ENCODE data around the gene ARL14EPL. TPM values are rescaled to one million over a fixed set of nuclear protein-coding genes. Genes with fewer than 3 reads are reported as not detected.

ARL14EPL gene
- total RNA-seq, 1 donor from 2014 or later, result not detected

DNA sequence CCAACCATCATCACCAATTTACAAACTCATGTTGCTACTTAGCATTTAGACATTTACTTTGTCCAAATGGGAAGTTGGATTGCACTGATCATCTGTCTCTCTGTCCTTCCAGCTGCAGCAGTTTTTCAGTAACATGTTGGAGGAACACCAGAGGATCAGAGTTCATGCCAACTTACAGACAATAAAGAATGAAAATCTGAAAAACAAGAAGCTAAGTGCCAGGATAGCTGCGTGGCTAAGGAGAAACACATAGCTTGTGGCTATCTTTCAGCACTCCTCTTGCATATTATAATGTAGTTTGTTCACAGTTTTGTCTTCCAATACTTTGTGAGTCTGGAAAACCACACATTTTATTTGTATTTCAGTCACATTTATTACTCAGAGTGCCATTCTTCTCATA lies 6.4 kb upstream of the ARL14EPL start:
- Mint-ChIP-seq H3K27ac (no peak overlapping the region), H3K4me1 (ENCODE audit: low read depth) (no peaks in the 10 kb centered on the region), H3K36me3 (ENCODE audit: low read depth) (no peaks in the 10 kb centered on the region), H3K27me3 (ENCODE audit: insufficient read depth) (peaks cover 9% of the 10 kb centered on the region), H3K4me3 (no peak overlapping the region), H3K9me3 (no peaks in the 10 kb centered on the region)
- DNase-seq (ENCODE audit: low spot score), result no peak
- intact Hi-C loops (cut with micrococcal nuclease), result no loop called here

DNA sequence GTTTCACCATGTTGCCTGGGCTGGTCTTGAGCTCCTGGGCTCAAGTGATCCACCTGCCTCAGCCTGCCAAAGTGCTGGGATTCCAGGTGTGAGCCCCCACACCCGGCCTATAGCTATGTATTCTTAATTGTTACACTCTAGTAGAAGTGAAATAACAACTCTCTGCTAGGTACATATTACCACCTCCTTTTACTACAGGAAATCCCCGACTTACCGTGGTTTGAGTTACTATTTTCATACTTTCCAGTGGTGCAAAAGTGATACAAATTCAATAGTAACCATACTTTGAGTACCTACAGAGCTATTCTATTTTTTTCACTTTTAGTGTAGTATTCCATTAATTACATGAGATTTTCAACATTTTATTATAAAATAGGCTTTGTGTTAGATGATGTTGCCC lies 719 bp downstream of the ARL14EPL start:
- Mint-ChIP-seq H3K27me3 (ENCODE audit: insufficient read depth) (peaks cover 12% of the 10 kb centered on the region), H3K27ac (no peak overlapping the region)

DNA sequence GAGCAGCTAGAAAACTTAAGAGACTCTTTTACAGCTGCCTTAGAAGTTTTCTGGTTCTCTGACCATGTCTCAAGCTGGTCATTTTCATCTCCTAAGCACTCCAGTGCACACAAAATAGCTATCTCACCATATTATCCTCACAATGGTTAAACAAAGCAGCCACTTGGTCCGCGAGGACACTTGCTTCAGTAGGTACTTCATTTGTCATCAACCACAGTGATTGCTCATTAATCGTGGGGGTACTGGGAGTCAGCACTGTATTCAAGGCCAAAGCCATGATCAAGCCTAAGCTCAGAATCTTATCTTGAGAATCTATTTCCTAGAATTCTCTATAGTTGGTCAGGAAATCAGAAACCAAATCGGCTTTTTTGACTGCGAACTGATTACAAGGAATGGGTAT lies 2.9 kb downstream of the ARL14EPL start:
- intact Hi-C loops (cut with micrococcal nuclease), result no loop called here
- H3K9me3 Mint-ChIP-seq, result no peaks in the 10 kb centered on the region
- DNase-seq (ENCODE audit: low spot score), result no peak
- no peaks in the 10 kb centered on the region for H3K4me1 Mint-ChIP-seq (ENCODE audit: low read depth)
- peaks cover 13% of the 10 kb centered on the region for H3K27me3 Mint-ChIP-seq (ENCODE audit: insufficient read depth)
- H3K36me3 Mint-ChIP-seq (ENCODE audit: low read depth), result no peaks in the 10 kb centered on the region
- no peak overlapping the region for H3K4me3 Mint-ChIP-seq
- no peak overlapping the region for H3K27ac Mint-ChIP-seq

More for the DNA sequence above, 719 bp downstream of the ARL14EPL start:
- intact Hi-C loops (cut with micrococcal nuclease), result no loop called here
- no peaks in the 10 kb centered on the region for H3K9me3 Mint-ChIP-seq
- H3K4me3 Mint-ChIP-seq, result no peak overlapping the region
- no peaks in the 10 kb centered on the region for H3K36me3 Mint-ChIP-seq (ENCODE audit: low read depth)
- no peaks in the 10 kb centered on the region for H3K4me1 Mint-ChIP-seq (ENCODE audit: low read depth)
- DNase-seq (ENCODE audit: low spot score), result no peak

DNA sequence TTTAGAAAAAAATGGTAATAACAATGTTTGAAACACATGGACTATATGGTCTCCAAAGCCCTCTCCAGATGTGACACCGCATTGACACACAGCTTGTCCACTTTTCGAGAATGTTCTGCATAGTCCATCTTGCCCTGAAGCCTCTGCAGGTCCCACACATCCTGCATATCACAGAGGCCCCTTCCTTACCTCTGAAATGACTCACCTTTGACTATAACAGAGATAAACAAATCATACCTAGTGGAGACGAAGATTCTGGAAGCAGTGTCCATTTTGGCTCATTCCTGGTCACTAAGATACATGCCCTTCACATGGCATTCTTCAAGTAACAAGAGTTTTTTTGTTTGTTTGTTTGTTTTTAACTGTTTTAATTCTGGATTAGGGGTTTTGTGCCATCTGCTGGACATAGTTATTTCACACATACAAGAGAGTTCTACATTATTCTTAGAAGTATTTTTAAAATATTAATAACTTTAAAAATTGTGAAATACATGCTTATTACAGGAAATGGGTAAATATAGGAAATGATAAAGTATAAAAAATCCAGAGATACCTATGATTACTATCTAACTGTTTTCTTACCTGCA lies 5.1 kb downstream of the ARL14EPL start:
- Mint-ChIP-seq H3K9me3 (no peaks in the 10 kb centered on the region), H3K27ac (no peak overlapping the region), H3K36me3 (ENCODE audit: low read depth) (no peaks in the 10 kb centered on the region), H3K4me1 (ENCODE audit: low read depth) (no peaks in the 10 kb centered on the region), H3K4me3 (no peak overlapping the region), H3K27me3 (ENCODE audit: insufficient read depth) (peaks cover 20% of the 10 kb centered on the region)
- DNase-seq (ENCODE audit: low spot score), result no peak
- intact Hi-C loops (cut with micrococcal nuclease), result no loop called here

DNA sequence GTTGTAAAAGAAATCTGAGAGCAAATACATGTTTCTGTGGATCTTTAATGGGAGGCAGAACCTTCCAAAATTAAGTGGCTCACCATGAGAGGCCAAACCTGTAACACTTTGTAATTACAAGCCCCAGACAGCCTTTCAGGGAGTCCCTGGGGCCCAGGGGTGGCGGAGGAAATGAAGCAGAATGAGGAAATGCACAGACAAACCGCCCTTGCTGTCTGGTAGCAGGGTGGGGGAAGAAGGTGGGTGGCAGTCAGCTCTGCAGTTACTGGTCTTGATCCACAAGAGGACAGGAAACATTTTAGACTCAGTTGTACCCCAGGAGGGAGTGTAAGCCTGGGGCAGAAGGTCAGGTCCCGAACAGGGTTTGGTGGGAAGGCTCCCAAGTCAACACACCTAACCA lies 6.5 kb downstream of the ARL14EPL start:
- Mint-ChIP-seq H3K27ac (no peak overlapping the region), H3K36me3 (ENCODE audit: low read depth) (no peaks in the 10 kb centered on the region), H3K27me3 (ENCODE audit: insufficient read depth) (peaks cover 20% of the 10 kb centered on the region), H3K4me1 (ENCODE audit: low read depth) (no peaks in the 10 kb centered on the region), H3K9me3 (no peaks in the 10 kb centered on the region), H3K4me3 (no peak overlapping the region)
- no peak for DNase-seq (ENCODE audit: low spot score)
- intact Hi-C loops (cut with micrococcal nuclease), result no loop called here

DNA sequence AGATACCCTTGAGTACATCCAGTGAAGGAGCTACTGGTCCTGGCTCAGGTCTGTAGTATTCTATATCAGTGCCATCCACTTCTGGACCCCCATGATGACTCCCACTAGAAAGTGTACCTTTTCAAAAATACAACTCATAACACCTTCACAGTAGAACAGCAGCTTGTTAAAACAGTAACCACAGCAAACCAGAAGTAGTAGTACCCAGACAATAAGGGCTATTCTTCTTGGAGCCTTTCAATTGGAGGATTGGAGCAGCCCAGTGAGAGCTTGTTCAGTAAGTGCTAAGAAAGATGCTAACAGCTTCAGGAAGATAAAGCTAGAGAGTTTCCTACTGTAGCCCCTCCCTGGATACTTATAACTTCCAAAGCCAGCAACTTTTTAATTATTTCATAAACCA lies 10.1 kb downstream of the ARL14EPL start:
- Mint-ChIP-seq H3K4me1 (ENCODE audit: low read depth) (no peaks in the 10 kb centered on the region), H3K4me3 (no peak overlapping the region), H3K27ac (no peak overlapping the region), H3K9me3 (no peaks in the 10 kb centered on the region), H3K36me3 (ENCODE audit: low read depth) (no peaks in the 10 kb centered on the region), H3K27me3 (ENCODE audit: insufficient read depth) (peaks cover 16% of the 10 kb centered on the region)
- DNase-seq (ENCODE audit: low spot score), result no peak
- intact Hi-C loops (cut with micrococcal nuclease), result no loop called here

DNA sequence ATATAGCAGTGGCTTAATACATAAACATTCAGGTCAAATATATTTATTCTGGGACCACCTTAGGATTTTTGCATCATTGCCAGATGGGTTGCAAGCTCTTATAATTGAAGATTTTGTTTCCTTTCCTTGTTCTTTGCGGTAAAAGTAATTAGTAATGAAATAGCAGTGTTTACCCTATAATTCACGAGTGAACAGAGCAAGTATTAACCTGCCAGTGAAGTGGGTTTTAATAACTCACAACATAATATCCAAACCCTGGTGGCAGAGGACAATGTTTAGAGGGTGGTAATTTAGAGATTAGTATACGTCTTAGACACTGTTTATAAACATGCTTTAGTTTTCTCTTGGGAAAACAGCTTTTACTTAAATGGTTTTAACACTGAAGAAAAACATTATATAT lies 11.8 kb downstream of the ARL14EPL start:
- no peaks in the 10 kb centered on the region for H3K36me3 Mint-ChIP-seq (ENCODE audit: low read depth)
- peaks cover 17% of the 10 kb centered on the region for H3K27me3 Mint-ChIP-seq (ENCODE audit: insufficient read depth)
- no peaks in the 10 kb centered on the region for H3K4me1 Mint-ChIP-seq (ENCODE audit: low read depth)
- no peak overlapping the region for H3K4me3 Mint-ChIP-seq
- no peak for DNase-seq (ENCODE audit: low spot score)
- intact Hi-C loops (cut with micrococcal nuclease), result no loop called here
- H3K27ac Mint-ChIP-seq, result no peak overlapping the region
- no peaks in the 10 kb centered on the region for H3K9me3 Mint-ChIP-seq

DNA sequence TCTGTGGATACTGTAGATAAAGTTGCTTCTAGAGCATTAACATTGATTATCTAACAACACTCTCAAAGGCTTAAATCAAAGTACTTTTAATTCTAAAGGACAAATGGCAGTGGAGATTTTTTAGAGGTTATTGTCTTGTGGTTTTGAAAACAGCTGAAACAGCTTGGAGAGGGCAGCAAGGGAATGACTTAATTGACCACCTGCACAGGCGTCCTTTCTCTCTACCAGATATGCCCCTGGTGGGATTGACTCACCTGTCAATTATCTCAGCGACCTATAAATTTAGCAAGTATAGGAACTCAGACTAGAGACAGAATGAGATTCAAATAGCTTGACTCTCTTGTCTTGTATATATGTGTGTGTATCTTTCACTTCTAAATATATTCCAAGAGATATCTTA lies 13.5 kb downstream of the ARL14EPL start:
- no peak for DNase-seq (ENCODE audit: low spot score)
- H3K9me3 Mint-ChIP-seq, result no peaks in the 10 kb centered on the region
- no peaks in the 10 kb centered on the region for H3K4me1 Mint-ChIP-seq (ENCODE audit: low read depth)
- H3K4me3 Mint-ChIP-seq, result no peak overlapping the region
- peaks cover 17% of the 10 kb centered on the region for H3K27me3 Mint-ChIP-seq (ENCODE audit: insufficient read depth)
- H3K27ac Mint-ChIP-seq, result no peak overlapping the region
- no peaks in the 10 kb centered on the region for H3K36me3 Mint-ChIP-seq (ENCODE audit: low read depth)
- intact Hi-C loops (cut with micrococcal nuclease), result no loop called here

DNA sequence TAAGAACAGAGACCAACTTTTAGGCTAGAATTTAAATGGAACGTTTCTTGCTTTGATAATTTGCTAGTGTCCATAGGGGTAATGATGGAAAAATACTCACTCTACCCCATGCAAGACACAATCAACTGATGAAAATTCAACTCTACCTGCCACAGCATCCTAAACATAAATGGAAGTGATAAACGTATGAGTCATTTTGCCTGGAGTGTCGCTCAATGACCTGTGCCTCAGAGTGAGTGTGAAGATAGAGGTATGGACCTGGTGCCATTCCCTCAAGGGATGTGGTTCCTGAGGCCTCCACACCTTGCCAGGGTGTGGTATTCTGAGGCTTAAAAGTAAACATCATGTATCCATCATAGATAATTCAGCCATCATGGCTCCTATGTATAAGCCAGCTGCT lies 14.0 kb downstream of the ARL14EPL start:
- no peak overlapping the region for H3K4me3 Mint-ChIP-seq
- H3K4me1 Mint-ChIP-seq (ENCODE audit: low read depth), result no peaks in the 10 kb centered on the region
- intact Hi-C loops (cut with micrococcal nuclease), result no loop called here
- DNase-seq (ENCODE audit: low spot score), result no peak
- H3K27ac Mint-ChIP-seq, result no peak overlapping the region
- no peaks in the 10 kb centered on the region for H3K9me3 Mint-ChIP-seq
- H3K36me3 Mint-ChIP-seq (ENCODE audit: low read depth), result no peaks in the 10 kb centered on the region
- peaks cover 20% of the 10 kb centered on the region for H3K27me3 Mint-ChIP-seq (ENCODE audit: insufficient read depth)

DNA sequence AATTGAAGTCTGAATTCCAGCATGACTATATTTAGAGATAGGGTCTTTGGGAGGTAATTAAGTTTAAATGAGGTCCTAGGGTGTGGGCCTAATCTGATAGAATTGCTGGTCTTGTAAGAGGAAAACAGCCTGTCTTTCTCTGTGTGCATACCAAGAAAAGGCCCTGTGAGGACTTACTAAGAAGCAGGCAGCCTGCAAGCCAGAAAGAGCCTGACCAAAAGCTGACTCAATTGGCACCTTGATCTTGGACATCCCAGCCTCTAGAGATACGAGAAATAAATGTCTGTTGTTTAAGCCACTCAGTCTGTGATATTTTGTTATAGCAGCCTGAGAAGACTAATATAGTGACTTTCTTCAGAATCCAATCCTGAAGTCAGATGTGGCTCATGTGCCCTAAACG lies 14.6 kb downstream of the ARL14EPL start:
- DNase-seq (ENCODE audit: low spot score), result no peak
- no peaks in the 10 kb centered on the region for H3K4me1 Mint-ChIP-seq (ENCODE audit: low read depth)
- intact Hi-C loops (cut with micrococcal nuclease), result no loop called here
- no peaks in the 10 kb centered on the region for H3K36me3 Mint-ChIP-seq (ENCODE audit: low read depth)
- no peak overlapping the region for H3K27ac Mint-ChIP-seq
- H3K9me3 Mint-ChIP-seq, result no peaks in the 10 kb centered on the region
- peaks cover 16% of the 10 kb centered on the region for H3K27me3 Mint-ChIP-seq (ENCODE audit: insufficient read depth)
- no peak overlapping the region for H3K4me3 Mint-ChIP-seq

DNA sequence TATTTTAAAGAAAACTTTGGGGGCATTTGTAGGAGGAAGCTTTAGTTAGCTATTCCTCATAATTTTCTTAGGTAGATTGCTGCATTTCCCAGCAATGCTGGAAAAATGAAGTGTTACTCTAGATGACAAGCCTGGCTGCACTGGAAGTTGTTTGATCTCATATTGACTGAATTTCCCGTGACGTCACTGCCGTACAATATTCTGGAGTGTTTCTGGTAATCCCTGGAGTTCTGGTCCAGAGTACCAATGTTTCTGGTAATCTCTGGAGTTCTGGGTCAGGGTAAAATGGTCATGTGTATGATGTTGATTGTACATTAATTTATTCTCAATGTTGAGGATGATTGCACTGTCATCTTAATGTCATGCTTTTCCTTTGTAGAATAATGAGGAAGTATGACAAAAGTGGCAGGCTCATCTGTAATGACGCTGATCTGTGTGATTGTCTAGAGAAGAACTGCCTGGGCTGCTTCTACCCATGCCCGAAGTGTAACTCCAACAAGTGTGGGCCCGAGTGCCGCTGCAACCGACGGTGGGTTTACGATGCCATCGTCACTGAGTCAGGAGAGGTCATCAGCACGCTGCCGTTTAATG lies 26.2 kb downstream of the ARL14EPL start:
- H3K9me3 Mint-ChIP-seq, result no peaks in the 10 kb centered on the region
- no peak overlapping the region for H3K27ac Mint-ChIP-seq
- no peaks in the 10 kb centered on the region for H3K36me3 Mint-ChIP-seq (ENCODE audit: low read depth)
- intact Hi-C loops (cut with micrococcal nuclease), result no loop called here
- no peak for DNase-seq (ENCODE audit: low spot score)
- no peaks in the 10 kb centered on the region for H3K4me1 Mint-ChIP-seq (ENCODE audit: low read depth)
- no peak overlapping the region for H3K4me3 Mint-ChIP-seq
- peaks cover 5% of the 10 kb centered on the region for H3K27me3 Mint-ChIP-seq (ENCODE audit: insufficient read depth)

DNA sequence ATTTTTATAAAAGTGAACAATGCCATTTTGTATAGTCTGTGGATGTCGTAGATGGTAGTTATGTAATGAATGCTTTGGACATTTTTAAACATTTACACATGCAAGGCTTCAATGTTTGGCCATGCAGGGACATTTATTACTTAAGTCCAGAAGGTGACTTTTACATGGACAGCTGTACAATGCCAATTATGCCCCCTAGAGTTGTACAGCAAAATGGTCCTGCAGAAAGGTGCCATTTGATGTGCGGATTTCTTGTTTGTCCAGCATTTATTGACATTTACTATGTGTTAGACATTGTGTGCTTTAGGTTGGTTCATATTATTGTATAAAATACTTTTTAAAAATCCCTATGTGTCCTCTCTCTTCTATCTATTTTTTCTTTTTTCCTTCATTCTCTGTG lies 30.1 kb downstream of the ARL14EPL start:
- no peaks in the 10 kb centered on the region for H3K9me3 Mint-ChIP-seq
- H3K36me3 Mint-ChIP-seq (ENCODE audit: low read depth), result no peaks in the 10 kb centered on the region
- intact Hi-C loops (cut with micrococcal nuclease), result no loop called here
- H3K4me3 Mint-ChIP-seq, result no peak overlapping the region
- no peak for DNase-seq (ENCODE audit: low spot score)
- H3K27ac Mint-ChIP-seq, result no peak overlapping the region
- peaks cover 24% of the 10 kb centered on the region for H3K27me3 Mint-ChIP-seq (ENCODE audit: insufficient read depth)
- no peaks in the 10 kb centered on the region for H3K4me1 Mint-ChIP-seq (ENCODE audit: low read depth)

DNA sequence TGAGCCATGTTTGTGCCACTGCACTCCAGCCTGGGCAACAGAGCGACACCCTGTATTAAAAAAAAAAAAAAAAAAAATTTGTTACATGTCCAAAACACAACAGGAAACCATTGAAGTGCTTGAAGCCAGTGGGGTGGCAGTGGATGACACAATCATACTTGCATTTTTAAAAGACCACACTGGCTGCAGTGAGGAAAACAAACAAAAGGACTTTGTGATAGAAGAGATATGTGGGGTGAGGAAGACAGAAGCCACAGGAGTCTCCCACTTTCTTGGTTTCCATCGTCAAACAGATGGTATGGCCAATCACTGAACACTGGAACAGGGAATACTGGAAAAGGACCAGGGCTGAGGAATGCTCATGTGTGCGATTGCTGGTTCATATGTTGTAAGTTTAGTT lies 31.7 kb downstream of the ARL14EPL start:
- intact Hi-C loops (cut with micrococcal nuclease), result no loop called here
- Mint-ChIP-seq H3K27ac (no peak overlapping the region), H3K27me3 (ENCODE audit: insufficient read depth) (peaks cover 22% of the 10 kb centered on the region), H3K36me3 (ENCODE audit: low read depth) (no peaks in the 10 kb centered on the region), H3K4me1 (ENCODE audit: low read depth) (no peaks in the 10 kb centered on the region), H3K9me3 (no peaks in the 10 kb centered on the region), H3K4me3 (no peak overlapping the region)
- no peak for DNase-seq (ENCODE audit: low spot score)
